Fibroblast of mammary gland (primary cell): ENCODE data around the gene CAMK1D.

Experiments used
- DNase-seq: peaks from one replicate; pipeline ENCODE4 v3.0.0-alpha.2; 2010; ENCODE audit warnings: low read depth
- H3K4me3 ChIP-seq: 2 replicates; pipeline ENCODE4 v1.5.1; 2011; ENCODE audit warnings: low read depth, mild to moderate bottlenecking, low read length, moderate library complexity; ENCODE audit not compliant: control insufficient read depth
- TF ChIP-seq, protein P1 (sequence below): conservative IDR thresholded peaks from 2 replicates; pipeline ENCODE4 v1.5.1; 2011; ENCODE audit warnings: low read depth, low read length, inconsistent platforms; ENCODE audit not compliant: control insufficient read depth, insufficient read depth

Gene CAMK1D

GRCh38 chr10:12608761-12609160, 259.4 kb downstream of the CAMK1D start:
- DNase-seq = no peak

GRCh38 chr10:12609435-12609834, 260.1 kb downstream of the CAMK1D start:
- TF ChIP-seq, protein P1, sequence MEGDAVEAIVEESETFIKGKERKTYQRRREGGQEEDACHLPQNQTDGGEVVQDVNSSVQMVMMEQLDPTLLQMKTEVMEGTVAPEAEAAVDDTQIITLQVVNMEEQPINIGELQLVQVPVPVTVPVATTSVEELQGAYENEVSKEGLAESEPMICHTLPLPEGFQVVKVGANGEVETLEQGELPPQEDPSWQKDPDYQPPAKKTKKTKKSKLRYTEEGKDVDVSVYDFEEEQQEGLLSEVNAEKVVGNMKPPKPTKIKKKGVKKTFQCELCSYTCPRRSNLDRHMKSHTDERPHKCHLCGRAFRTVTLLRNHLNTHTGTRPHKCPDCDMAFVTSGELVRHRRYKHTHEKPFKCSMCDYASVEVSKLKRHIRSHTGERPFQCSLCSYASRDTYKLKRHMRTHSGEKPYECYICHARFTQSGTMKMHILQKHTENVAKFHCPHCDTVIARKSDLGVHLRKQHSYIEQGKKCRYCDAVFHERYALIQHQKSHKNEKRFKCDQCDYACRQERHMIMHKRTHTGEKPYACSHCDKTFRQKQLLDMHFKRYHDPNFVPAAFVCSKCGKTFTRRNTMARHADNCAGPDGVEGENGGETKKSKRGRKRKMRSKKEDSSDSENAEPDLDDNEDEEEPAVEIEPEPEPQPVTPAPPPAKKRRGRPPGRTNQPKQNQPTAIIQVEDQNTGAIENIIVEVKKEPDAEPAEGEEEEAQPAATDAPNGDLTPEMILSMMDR = no peak
- no peak overlapping the region for H3K4me3 ChIP-seq
- DNase-seq = no peak

More at GRCh38 chr10:12608761-12609160, 259.4 kb downstream of the CAMK1D start:
- H3K4me3 ChIP-seq = no peak overlapping the region
- TF ChIP-seq, protein P1 = no peak

DNA sequence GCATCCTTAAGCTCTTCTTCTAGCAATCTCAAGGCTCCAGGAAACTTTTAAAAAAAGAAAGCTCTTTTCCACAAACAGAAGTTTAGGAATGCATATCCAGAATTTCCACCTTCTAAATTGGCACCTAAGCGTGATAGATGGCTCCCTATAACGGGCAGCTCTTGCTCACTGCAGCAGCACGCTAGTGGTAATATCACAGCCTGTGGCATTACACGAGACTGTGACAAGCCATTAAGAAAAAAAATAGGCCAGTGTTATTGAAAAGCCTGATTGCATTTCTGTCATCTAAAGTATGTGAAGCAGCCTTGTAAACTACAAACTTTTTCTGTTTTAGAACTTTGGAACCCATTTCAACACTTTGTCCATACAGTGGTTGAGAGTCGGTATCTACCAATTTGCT, 263.8 kb downstream of the CAMK1D start:
- H3K4me3 ChIP-seq = no peak overlapping the region
- TF ChIP-seq, protein P1 = no peak
- DNase-seq = no peak

- TF ChIP-seq, protein P1 = no peak
- no peak overlapping the region for H3K4me3 ChIP-seq
- DNase-seq = no peak
Observed at GRCh38 chr10:12614177-12614995, 265.0 kb downstream of the CAMK1D start.

DNA sequence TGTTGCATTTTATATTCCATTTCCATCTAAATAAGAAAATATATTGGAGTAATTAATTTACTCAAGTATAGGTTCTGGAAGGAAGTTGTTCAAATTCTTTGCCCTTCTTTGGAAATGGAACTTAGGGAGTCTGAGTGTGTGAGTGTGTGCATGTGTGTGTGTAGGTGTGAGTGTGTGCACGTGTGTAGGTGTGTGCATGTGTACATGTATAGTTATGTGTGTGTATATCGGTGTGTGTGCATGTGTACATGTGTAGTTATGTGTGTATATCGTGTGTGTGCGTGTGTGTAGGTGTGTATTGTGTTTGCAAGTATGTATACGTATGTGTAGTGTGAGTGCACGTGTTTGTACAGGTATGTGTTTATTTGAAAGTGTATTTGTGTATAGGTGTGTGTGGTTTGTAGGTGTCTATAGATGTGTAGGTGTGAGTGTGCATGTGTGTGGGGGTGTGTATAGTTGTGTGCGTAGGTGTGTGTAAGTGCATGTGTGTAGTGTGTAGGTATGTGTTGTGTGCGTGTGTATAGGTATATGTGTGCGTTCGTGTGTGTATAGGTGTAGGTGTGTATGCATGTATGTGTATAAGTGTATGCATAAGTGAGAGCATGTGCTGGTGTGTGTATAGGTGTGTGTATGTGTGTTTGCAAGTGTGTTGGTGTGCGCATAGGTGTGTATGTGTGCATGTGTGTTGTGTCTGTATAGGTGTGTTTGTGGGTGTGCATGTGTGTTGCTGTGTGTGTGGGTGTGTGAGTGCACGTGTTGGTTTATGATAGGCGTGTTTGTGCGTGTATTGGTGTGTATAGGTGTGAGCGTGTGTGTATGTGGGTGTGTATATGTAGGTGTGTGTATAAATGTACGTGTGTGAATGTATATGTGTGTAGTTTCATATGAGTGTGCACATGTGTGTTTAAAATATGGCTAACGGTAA, 266.2 kb downstream of the CAMK1D start:
- no peak overlapping the region for H3K4me3 ChIP-seq
- TF ChIP-seq, protein P1 = no peak
- DNase-seq = no peak

DNA sequence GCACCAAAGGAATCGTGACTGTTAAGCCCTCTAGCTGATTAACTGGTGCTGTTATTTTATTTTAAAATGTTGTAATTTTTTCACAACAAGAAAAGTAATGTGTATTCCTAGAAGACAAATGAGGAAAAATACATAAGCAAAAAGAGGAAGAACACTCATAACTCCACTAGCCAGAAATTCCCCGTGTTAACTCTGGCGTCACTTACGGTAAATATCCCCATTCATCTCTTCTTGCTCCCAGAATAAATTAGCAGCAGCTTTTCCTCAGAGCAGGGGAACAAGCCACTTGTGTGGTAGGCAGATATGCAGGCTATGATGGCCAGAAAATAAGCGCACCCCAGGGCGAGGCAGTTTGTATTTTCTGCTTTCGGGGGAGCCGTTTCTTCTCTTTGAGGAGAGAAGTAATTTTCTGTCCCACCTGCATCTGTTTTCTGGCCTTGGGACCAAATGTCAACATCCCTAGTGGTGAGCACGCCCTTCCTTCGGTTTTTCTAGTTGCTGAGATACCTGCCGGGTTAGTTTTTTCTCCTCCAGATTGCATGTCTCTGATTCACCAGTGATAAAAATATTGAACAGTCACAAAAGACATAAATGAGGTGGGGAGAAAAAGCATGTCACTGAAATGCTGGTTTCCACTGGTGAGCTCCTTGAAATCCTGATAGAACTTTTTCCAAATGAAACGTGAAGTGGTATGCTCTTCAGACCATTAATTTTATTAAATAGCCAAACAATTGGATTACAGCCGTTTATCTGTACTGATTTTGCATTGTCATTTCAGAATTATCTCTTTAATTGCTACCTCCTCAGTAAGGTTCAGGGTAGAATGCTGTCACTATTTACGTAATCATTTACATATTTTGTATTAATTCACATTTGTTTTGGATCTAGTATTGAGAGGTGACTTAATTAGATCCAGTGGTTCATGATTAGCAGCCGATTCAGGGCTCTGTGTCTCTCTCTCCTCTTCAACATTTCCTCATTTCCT, 268.1 kb downstream of the CAMK1D start:
- TF ChIP-seq, protein P1 = no peak
- no peak for DNase-seq
- H3K4me3 ChIP-seq = no peak overlapping the region
